GM23248 (cell line): Measurements from ENCODE around the gene RNASE11.

ENCODE experiments used
- EZH2 ChIP-seq: fragments of 200-600 bp; sonication (generic); IDR thresholded peaks from 2 replicates; pipeline ENCODE4 v1.6.1; 2018; ENCODE audit warnings: antibody characterized with exemption, mild to moderate bottlenecking; ENCODE audit not compliant: insufficient read depth, poor library complexity, severe bottlenecking
- EZH2phosphoT487 ChIP-seq: fragments of 200-600 bp; sonication (generic); IDR thresholded peaks from 2 replicates; pipeline ENCODE4 v1.6.1; 2018; ENCODE audit warnings: antibody characterized with exemption, moderate library complexity, mild to moderate bottlenecking, low read depth; ENCODE audit not compliant: insufficient read depth

- no peak for TF ChIP-seq EZH2
- no peak for TF ChIP-seq EZH2phosphoT487
Measured at GRCh38 chr14:20632831-20633691, 45.3 kb upstream of the RNASE11 start.
